Astrocyte (in vitro differentiated cells and primary cell): Measurements from ENCODE around the gene UBE2E2. TPM values are rescaled to one million over a fixed set of nuclear protein-coding genes. Genes with fewer than 3 reads are reported as not detected.

Experiments used
- DNase-seq: peaks from one replicate; pipeline ENCODE4 v3.0.0-alpha.2; 2010; ENCODE audit warnings: low read depth
- FAIRE-seq: peaks from 2 replicates; lab custom pipeline; 2011; peaks lifted over from hg19 to GRCh38; lab: Jason Lieb, UNC
- H2AFZ ChIP-seq: 2 replicates; pipeline ENCODE4 v1.6.0; 2012; ENCODE audit warnings: low read depth, low read length, inconsistent platforms
- H3K27ac ChIP-seq: 2 replicates; pipeline ENCODE4 v1.5.1; 2011; ENCODE audit warnings: low read depth, low read length, inconsistent platforms
- H3K27me3 ChIP-seq: 2 replicates; pipeline ENCODE4 v1.6.0; 2011; ENCODE audit warnings: low read length, inconsistent platforms; ENCODE audit not compliant: insufficient read depth
- H3K36me3 ChIP-seq: 2 replicates; pipeline ENCODE4 v1.5.1; 2011; ENCODE audit warnings: low read length, inconsistent platforms; ENCODE audit not compliant: insufficient read depth
- H3K4me1 ChIP-seq: 2 replicates; pipeline ENCODE4 v1.5.1; 2011; ENCODE audit warnings: low read length, inconsistent platforms; ENCODE audit not compliant: insufficient read depth
- H3K4me2 ChIP-seq: 2 replicates; pipeline ENCODE4 v1.6.0; 2012; ENCODE audit warnings: low read length, inconsistent platforms
- H3K4me3 ChIP-seq: 2 replicates; pipeline ENCODE4 v1.5.1; 2011; ENCODE audit warnings: low read depth, mild to moderate bottlenecking, low read length, inconsistent platforms; ENCODE audit not compliant: insufficient read depth
- H3K79me2 ChIP-seq: 2 replicates; pipeline ENCODE4 v1.6.0; 2012; ENCODE audit warnings: mild to moderate bottlenecking, low read length, inconsistent platforms; ENCODE audit not compliant: insufficient read depth
- H3K9ac ChIP-seq: 2 replicates; pipeline ENCODE4 v1.6.0; 2012; ENCODE audit warnings: mild to moderate bottlenecking, low read length, inconsistent platforms
- H3K9me3 ChIP-seq: 2 replicates; pipeline ENCODE4 v1.5.1; 2012; ENCODE audit warnings: low read depth, mild to moderate bottlenecking, low read length, inconsistent platforms; ENCODE audit not compliant: insufficient read depth
- H4K20me1 ChIP-seq: 2 replicates; pipeline ENCODE4 v1.6.0; 2012; ENCODE audit warnings: low read length, inconsistent platforms; ENCODE audit not compliant: insufficient read depth
- H3K27ac Mint-ChIP-seq: one replicate; pipeline ENCODE4 v1.8.0; 2021; ENCODE audit warnings: mild to moderate bottlenecking, mixed read lengths; ENCODE audit not compliant: unreplicated experiment
- H3K27me3 Mint-ChIP-seq: one replicate; pipeline ENCODE4 v1.8.0; 2021; ENCODE audit warnings: low read depth, mixed read lengths; ENCODE audit not compliant: unreplicated experiment
- H3K36me3 Mint-ChIP-seq: one replicate; pipeline ENCODE4 v1.8.0; 2021; ENCODE audit warnings: low read depth, mixed read lengths; ENCODE audit not compliant: unreplicated experiment
- H3K4me1 Mint-ChIP-seq: one replicate; pipeline ENCODE4 v1.8.0; 2021; ENCODE audit warnings: low read depth, mixed read lengths; ENCODE audit not compliant: unreplicated experiment
- H3K4me3 Mint-ChIP-seq: one replicate; pipeline ENCODE4 v1.8.0; 2021; ENCODE audit warnings: mild to moderate bottlenecking, moderate library complexity, mixed read lengths; ENCODE audit not compliant: unreplicated experiment
- H3K9me3 Mint-ChIP-seq: one replicate; pipeline ENCODE4 v1.8.0; 2021; ENCODE audit warnings: mild to moderate bottlenecking, mixed read lengths; ENCODE audit not compliant: unreplicated experiment
- EZH2 ChIP-seq: IDR thresholded peaks from 2 replicates; pipeline ENCODE4 v1.6.1; 2012; ENCODE audit warnings: mild to moderate bottlenecking, low read length, inconsistent platforms; ENCODE audit not compliant: insufficient read depth
- total RNA-seq: library from RNA; stranded (reverse); gene quantifications from 2 replicates; pipeline ENCODE4 v1.2.1, GENCODE V29; 2021
- TF ChIP-seq, protein P1 (sequence below): IDR thresholded peaks from 2 replicates; pipeline ENCODE4 v1.5.1; 2011; ENCODE audit warnings: low read depth, mild to moderate bottlenecking, inconsistent platforms, low read length, moderate library complexity; ENCODE audit not compliant: insufficient read depth

Gene UBE2E2
- total RNA-seq, 1 donor from 2014 or later: 89.8 TPM

DNA sequence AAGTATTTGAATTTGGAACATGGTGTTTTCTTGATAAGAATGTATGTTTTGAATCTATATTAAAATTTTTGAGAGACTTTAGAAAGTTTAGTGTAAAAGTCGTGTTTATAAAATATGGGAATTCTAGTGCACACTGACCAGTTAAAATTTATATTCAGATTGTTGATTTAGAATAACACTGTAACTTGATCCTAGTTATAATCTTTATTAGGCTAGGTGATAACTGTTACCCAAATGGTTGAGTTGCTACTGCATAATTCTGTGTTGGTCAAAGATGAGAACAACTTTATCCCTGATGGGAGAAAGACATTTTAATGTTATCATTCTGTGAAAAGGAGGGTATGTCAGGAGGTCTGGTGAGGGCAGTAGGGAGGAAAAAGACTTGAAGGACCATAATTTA, 249.3 kb downstream of the UBE2E2 start:
- no peaks in the 10 kb centered on the region for H3K27me3 Mint-ChIP-seq
- no peaks in the 10 kb centered on the region for H3K36me3 ChIP-seq

DNA sequence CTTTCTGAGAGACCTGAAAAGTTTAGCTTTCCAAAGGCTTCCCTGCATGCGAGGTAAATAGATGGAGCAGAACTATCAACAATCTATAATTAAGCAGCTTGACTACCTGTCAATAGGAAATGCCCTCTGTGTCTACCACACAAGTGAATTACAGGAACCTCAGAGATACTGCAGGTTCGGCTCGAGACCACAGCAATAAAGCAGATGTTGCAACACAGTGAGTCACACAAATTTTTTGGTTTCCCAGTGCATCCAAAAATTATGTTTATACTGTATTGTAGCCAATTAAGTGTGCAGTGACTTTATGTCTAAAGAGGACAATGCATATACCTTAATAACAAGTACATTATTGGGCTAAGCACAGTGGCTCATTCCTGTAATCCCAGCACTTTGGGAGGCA, 252.0 kb downstream of the UBE2E2 start:
- Histone ChIP-seq H3K4me1 (peaks cover 10% of the 10 kb centered on the region), H2AFZ (no peak overlapping the region), H3K9ac (no peak overlapping the region), H3K27ac (no peak overlapping the region), H3K27me3 (no peaks in the 10 kb centered on the region), H3K4me2 (peak overlapping the region; percentile 22), H3K79me2 (no peaks in the 10 kb centered on the region), H4K20me1 (peaks cover 62% of the 10 kb centered on the region), H3K36me3 (no peaks in the 10 kb centered on the region), H3K4me3 (no peak overlapping the region), H3K9me3 (no peaks in the 10 kb centered on the region)
- H3K4me3 Mint-ChIP-seq: no peak overlapping the region
- DNase-seq: peak; percentile 84
- peak; percentile 67 for FAIRE-seq
- no peaks in the 10 kb centered on the region for H3K9me3 Mint-ChIP-seq
- no peaks in the 10 kb centered on the region for H3K27me3 Mint-ChIP-seq
- H3K36me3 Mint-ChIP-seq: peaks cover 7% of the 10 kb centered on the region
- peak overlapping the region; percentile 41 for H3K27ac Mint-ChIP-seq
- TF ChIP-seq, protein P1, sequence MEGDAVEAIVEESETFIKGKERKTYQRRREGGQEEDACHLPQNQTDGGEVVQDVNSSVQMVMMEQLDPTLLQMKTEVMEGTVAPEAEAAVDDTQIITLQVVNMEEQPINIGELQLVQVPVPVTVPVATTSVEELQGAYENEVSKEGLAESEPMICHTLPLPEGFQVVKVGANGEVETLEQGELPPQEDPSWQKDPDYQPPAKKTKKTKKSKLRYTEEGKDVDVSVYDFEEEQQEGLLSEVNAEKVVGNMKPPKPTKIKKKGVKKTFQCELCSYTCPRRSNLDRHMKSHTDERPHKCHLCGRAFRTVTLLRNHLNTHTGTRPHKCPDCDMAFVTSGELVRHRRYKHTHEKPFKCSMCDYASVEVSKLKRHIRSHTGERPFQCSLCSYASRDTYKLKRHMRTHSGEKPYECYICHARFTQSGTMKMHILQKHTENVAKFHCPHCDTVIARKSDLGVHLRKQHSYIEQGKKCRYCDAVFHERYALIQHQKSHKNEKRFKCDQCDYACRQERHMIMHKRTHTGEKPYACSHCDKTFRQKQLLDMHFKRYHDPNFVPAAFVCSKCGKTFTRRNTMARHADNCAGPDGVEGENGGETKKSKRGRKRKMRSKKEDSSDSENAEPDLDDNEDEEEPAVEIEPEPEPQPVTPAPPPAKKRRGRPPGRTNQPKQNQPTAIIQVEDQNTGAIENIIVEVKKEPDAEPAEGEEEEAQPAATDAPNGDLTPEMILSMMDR: no peak
- no peak for TF ChIP-seq EZH2
- H3K4me1 Mint-ChIP-seq: peaks cover 7% of the 10 kb centered on the region

More for the DNA sequence above, 249.3 kb downstream of the UBE2E2 start:
- Mint-ChIP-seq H3K27ac (no peak overlapping the region), H3K4me3 (no peak overlapping the region), H3K4me1 (peaks cover 15% of the 10 kb centered on the region), H3K9me3 (no peaks in the 10 kb centered on the region), H3K36me3 (peaks cover 7% of the 10 kb centered on the region)
- DNase-seq: no peak
- Histone ChIP-seq H3K27me3 (no peaks in the 10 kb centered on the region), H3K4me1 (peaks cover 10% of the 10 kb centered on the region), H2AFZ (no peak overlapping the region), H3K9me3 (no peaks in the 10 kb centered on the region), H3K4me3 (no peak overlapping the region), H3K4me2 (no peak overlapping the region), H3K79me2 (no peaks in the 10 kb centered on the region), H4K20me1 (peaks cover 59% of the 10 kb centered on the region), H3K27ac (no peak overlapping the region), H3K9ac (no peak overlapping the region)
- TF ChIP-seq EZH2: no peak
- TF ChIP-seq, protein P1: no peak
- no peak for FAIRE-seq

GRCh38 chr3:23455775-23456174, 252.6 kb downstream of the UBE2E2 start:
- H3K4me1 Mint-ChIP-seq: peaks cover 7% of the 10 kb centered on the region
- peak overlapping the region; percentile 43 for H3K27ac Mint-ChIP-seq
- no peaks in the 10 kb centered on the region for H3K9me3 ChIP-seq
- H3K4me2 ChIP-seq: no peak overlapping the region
- H3K9me3 Mint-ChIP-seq: no peaks in the 10 kb centered on the region
- H3K27me3 ChIP-seq: no peaks in the 10 kb centered on the region
- H3K4me1 ChIP-seq: peaks cover 10% of the 10 kb centered on the region
- peaks cover 65% of the 10 kb centered on the region for H4K20me1 ChIP-seq
- FAIRE-seq (no peak), DNase-seq (peak; percentile 74)
- H3K27ac ChIP-seq: no peak overlapping the region
- peaks cover 7% of the 10 kb centered on the region for H3K36me3 Mint-ChIP-seq
- no peak overlapping the region for H3K4me3 ChIP-seq
- no peak overlapping the region for H2AFZ ChIP-seq
- H3K4me3 Mint-ChIP-seq: no peak overlapping the region
- H3K27me3 Mint-ChIP-seq: no peaks in the 10 kb centered on the region
- H3K9ac ChIP-seq: no peak overlapping the region
- no peak for TF ChIP-seq EZH2
- TF ChIP-seq, protein P1: no peak
- no peaks in the 10 kb centered on the region for H3K79me2 ChIP-seq
- no peaks in the 10 kb centered on the region for H3K36me3 ChIP-seq
